Measurements from ENCODE around the gene SRSF11. TPM values are rescaled to one million over a fixed set of nuclear protein-coding genes. Genes with fewer than 3 reads are reported as not detected.
A peak's percentile ranks its signal among the peaks of the same experiment; 100 is the strongest.
"Not testable (repeated sequence)": the region's sequence is repeated elsewhere in the genome, so short reads cannot be mapped to it uniquely, and the experiment has no call there.

SRSF11 gene
- total RNA-seq, 4 donors from 2014 or later, result 61.3 to 170 (median 122) TPM

GRCh38 chr1:70204139-70204538, 17.0 kb upstream of the SRSF11 start:
- Histone ChIP-seq H3K9me3 (no peaks in the 10 kb centered on the region), H3K27ac (no peak overlapping the region), H3K4me3 (peak overlapping the region in 1 of 2 donors; percentile 68), H3K27me3 (no peaks in the 10 kb centered on the region), H3K4me1 (peaks cover 4 to 62% (median 14%) of the 10 kb centered on the region in 3 donors), H3K36me3 (peaks cover 0 to 11% of the 10 kb centered on the region in 2 donors)
- ATAC-seq, result no peak
- 100% methylated on average over 1 of the region's 1 CpG for WGBS, 2 donors (ENCODE audit: low coverage in 1 of 2)
- TF ChIP-seq CTCF (IDR thresholded peaks at IDR 0.05) (no peak), EP300 (IDR thresholded peaks at IDR 0.05) (no peak), POLR2AphosphoS5 (IDR thresholded peaks at IDR 0.05) (no peak), POLR2A (IDR thresholded peaks at IDR 0.05) (no peak)

GRCh38 chr1:70204600-70204999, 16.6 kb upstream of the SRSF11 start:
- peaks cover 4 to 67% (median 14%) of the 10 kb centered on the region in 3 donors for H3K4me1 ChIP-seq
- H3K36me3 ChIP-seq, result peaks cover 0 to 11% of the 10 kb centered on the region in 2 donors
- ATAC-seq, result no peak
- H3K27ac ChIP-seq, result peak overlapping the region; percentile 81 to 95 (median 91)
- no peaks in the 10 kb centered on the region for H3K27me3 ChIP-seq
- H3K4me3 ChIP-seq, result peak overlapping the region; percentile 68 to 69
- 0 to 2% methylated on average over 4 of the region's 4 CpGs for WGBS, 2 donors (ENCODE audit: low coverage in 1 of 2)
- no peaks in the 10 kb centered on the region for H3K9me3 ChIP-seq
- TF ChIP-seq CTCF (IDR thresholded peaks at IDR 0.05) (no peak), POLR2A (IDR thresholded peaks at IDR 0.05) (no peak), POLR2AphosphoS5 (IDR thresholded peaks at IDR 0.05) (no peak), EP300 (IDR thresholded peaks at IDR 0.05) (no peak)

GRCh38 chr1:70205071-70205433, 16.1 kb upstream of the SRSF11 start:
- peak; percentile 27 for ATAC-seq
- peak overlapping the region; percentile 68 to 69 for H3K4me3 ChIP-seq
- 0% methylated on average over 5 to 11 of the region's 11 CpGs for WGBS, 2 donors (ENCODE audit: low coverage in 1 of 2)
- no peaks in the 10 kb centered on the region for H3K9me3 ChIP-seq
- H3K36me3 ChIP-seq, result peaks cover 0 to 11% of the 10 kb centered on the region in 2 donors
- no peaks in the 10 kb centered on the region for H3K27me3 ChIP-seq
- H3K27ac ChIP-seq, result peak overlapping the region; percentile 81 to 95 (median 91)
- TF ChIP-seq POLR2AphosphoS5 (IDR thresholded peaks at IDR 0.05), result no peak
- TF ChIP-seq CTCF (IDR thresholded peaks at IDR 0.05), result no peak
- TF ChIP-seq EP300 (IDR thresholded peaks at IDR 0.05), result no peak
- no peak for TF ChIP-seq POLR2A (IDR thresholded peaks at IDR 0.05)
- peaks cover 8 to 71% (median 15%) of the 10 kb centered on the region in 3 donors for H3K4me1 ChIP-seq

GRCh38 chr1:70205434-70206118, 15.6 kb upstream of the SRSF11 start, which contains the start of gene LRRC40:
LRRC40 (minus strand) TSS chr1:70205579; CDS start chr1:70205540, 39 bp downstream.
- no peak for TF ChIP-seq EP300 (IDR thresholded peaks at IDR 0.05)
- peak; percentile 45 to 72 for TF ChIP-seq POLR2A (IDR thresholded peaks at IDR 0.05)
- no peak for TF ChIP-seq CTCF (IDR thresholded peaks at IDR 0.05)
- peak; percentile 87 for TF ChIP-seq POLR2AphosphoS5 (IDR thresholded peaks at IDR 0.05)
- Histone ChIP-seq H3K27ac (peak within 1 kb of the TSS; percentile 90 to 95 (median 92)), H3K4me1 (peaks cover 12 to 76% (median 19%) of the 10 kb centered on the region in 3 donors), H3K4me3 (peak within 1 kb of the TSS; percentile 68 to 69), H3K36me3 (peaks cover 0 to 11% of the 10 kb centered on the region in 2 donors), H3K9me3 (no peaks in the 10 kb centered on the region), H3K27me3 (no peaks in the 10 kb centered on the region)
- ATAC-seq, result peak; percentile 99
- WGBS, 2 donors (ENCODE audit: low coverage in 1 of 2), result 0% methylated on average over 1 to 14 of the region's 47 CpGs

GRCh38 chr1:70206833-70207232, 14.3 kb upstream of the SRSF11 start:
- peaks cover 0 to 11% of the 10 kb centered on the region in 2 donors for H3K36me3 ChIP-seq
- WGBS, 2 donors (ENCODE audit: low coverage in 1 of 2), result 63 to 84% methylated on average over 3 to 13 of the region's 17 CpGs
- H3K9me3 ChIP-seq, ATAC-seq, H3K27me3 ChIP-seq: not testable (repeated sequence)
- peak overlapping the region in 1 of 4 donors; percentile 92 for H3K27ac ChIP-seq
- H3K4me1 ChIP-seq, result peaks cover 12 to 87% (median 19%) of the 10 kb centered on the region in 3 donors
- peak overlapping the region in 1 of 2 donors; percentile 68 for H3K4me3 ChIP-seq

Data from gastroesophageal sphincter (tissue), 4 donors.